Measurements from ENCODE around the gene TBC1D1.

DNA sequence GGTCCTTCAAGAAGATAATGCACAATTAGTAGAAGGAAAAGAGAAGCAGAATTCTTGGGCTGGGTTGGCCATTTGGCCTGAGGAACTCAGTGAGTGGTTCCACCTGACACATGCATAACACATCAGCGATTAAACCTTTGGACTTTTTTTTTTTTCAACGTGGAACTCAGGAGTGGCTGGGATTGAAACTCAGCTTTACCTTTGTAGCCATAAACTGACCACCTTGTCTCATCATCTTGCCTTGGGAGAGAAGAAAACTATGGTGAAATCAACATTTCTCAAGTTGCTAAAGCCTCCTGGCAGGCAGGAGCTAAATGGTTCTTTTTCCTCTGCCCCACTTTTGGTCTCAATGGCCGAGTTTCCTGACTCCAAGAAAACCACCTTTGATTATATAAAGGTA lies 85.6 kb downstream of the TBC1D1 start:
- TF ChIP-seq, protein P1, sequence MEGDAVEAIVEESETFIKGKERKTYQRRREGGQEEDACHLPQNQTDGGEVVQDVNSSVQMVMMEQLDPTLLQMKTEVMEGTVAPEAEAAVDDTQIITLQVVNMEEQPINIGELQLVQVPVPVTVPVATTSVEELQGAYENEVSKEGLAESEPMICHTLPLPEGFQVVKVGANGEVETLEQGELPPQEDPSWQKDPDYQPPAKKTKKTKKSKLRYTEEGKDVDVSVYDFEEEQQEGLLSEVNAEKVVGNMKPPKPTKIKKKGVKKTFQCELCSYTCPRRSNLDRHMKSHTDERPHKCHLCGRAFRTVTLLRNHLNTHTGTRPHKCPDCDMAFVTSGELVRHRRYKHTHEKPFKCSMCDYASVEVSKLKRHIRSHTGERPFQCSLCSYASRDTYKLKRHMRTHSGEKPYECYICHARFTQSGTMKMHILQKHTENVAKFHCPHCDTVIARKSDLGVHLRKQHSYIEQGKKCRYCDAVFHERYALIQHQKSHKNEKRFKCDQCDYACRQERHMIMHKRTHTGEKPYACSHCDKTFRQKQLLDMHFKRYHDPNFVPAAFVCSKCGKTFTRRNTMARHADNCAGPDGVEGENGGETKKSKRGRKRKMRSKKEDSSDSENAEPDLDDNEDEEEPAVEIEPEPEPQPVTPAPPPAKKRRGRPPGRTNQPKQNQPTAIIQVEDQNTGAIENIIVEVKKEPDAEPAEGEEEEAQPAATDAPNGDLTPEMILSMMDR (IDR thresholded peaks at IDR 0.05; ENCODE audit: low read depth, low read length, poor library complexity, severe bottlenecking), result no peak
- no peak for TF ChIP-seq EZH2phosphoT487 (IDR thresholded peaks at IDR 0.05; ENCODE audit: borderline replicate concordance, low read length)

All from DOHH2 (cell line).